Nephron (organoid): ENCODE results near the gene LMTK2.

ENCODE experiments used
- H3K27ac Mint-ChIP-seq, 3 experiments: 2 replicates each; pipeline ENCODE4 v1.8.0; 2020; ENCODE audit warnings: mixed read lengths in 3 of 3, mild to moderate bottlenecking in 2 of 3, moderate library complexity in 1 of 3
- H3K27me3 Mint-ChIP-seq: 2 replicates; pipeline ENCODE4 v1.8.0; 2021; ENCODE audit warnings: low read depth, mild to moderate bottlenecking, moderate library complexity, mixed read lengths
- H3K36me3 Mint-ChIP-seq: 2 replicates; pipeline ENCODE4 v1.8.0; 2020; ENCODE audit warnings: low read depth, mixed read lengths
- H3K4me1 Mint-ChIP-seq: 2 replicates; pipeline ENCODE4 v1.8.0; 2020; ENCODE audit warnings: mixed read lengths
- H3K4me3 Mint-ChIP-seq, 3 experiments: 2 replicates each; pipeline ENCODE4 v1.8.0; 2020; ENCODE audit warnings: mild to moderate bottlenecking in 3 of 3, mixed read lengths in 3 of 3, moderate library complexity in 2 of 3
- H3K9me3 Mint-ChIP-seq: 2 replicates; pipeline ENCODE4 v1.8.0; 2020; ENCODE audit warnings: mixed read lengths
- TF ChIP-seq, protein P1 (sequence below), 3 experiments: fragments of 200-600 bp; sonication (generic); IDR thresholded peaks; one replicate each; pipeline ENCODE4 v1.5.0; 2021; ENCODE audit warnings: antibody characterized with exemption in 3 of 3; ENCODE audit not compliant: unreplicated experiment in 3 of 3

Gene LMTK2

GRCh38 chr7:98205162-98205845, 98.6 kb downstream of the LMTK2 start:
- no peak overlapping the region for H3K27ac Mint-ChIP-seq
- peaks cover 45% of the 10 kb centered on the region for H3K36me3 Mint-ChIP-seq
- H3K4me3 Mint-ChIP-seq = no peak overlapping the region
- H3K27me3 Mint-ChIP-seq = peaks cover 4% of the 10 kb centered on the region
- no peaks in the 10 kb centered on the region for H3K9me3 Mint-ChIP-seq
- no peaks in the 10 kb centered on the region for H3K4me1 Mint-ChIP-seq
- TF ChIP-seq, protein P1, sequence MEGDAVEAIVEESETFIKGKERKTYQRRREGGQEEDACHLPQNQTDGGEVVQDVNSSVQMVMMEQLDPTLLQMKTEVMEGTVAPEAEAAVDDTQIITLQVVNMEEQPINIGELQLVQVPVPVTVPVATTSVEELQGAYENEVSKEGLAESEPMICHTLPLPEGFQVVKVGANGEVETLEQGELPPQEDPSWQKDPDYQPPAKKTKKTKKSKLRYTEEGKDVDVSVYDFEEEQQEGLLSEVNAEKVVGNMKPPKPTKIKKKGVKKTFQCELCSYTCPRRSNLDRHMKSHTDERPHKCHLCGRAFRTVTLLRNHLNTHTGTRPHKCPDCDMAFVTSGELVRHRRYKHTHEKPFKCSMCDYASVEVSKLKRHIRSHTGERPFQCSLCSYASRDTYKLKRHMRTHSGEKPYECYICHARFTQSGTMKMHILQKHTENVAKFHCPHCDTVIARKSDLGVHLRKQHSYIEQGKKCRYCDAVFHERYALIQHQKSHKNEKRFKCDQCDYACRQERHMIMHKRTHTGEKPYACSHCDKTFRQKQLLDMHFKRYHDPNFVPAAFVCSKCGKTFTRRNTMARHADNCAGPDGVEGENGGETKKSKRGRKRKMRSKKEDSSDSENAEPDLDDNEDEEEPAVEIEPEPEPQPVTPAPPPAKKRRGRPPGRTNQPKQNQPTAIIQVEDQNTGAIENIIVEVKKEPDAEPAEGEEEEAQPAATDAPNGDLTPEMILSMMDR (IDR thresholded peaks at IDR 0.05; ENCODE audit: unreplicated experiment in 3 of 3) = no peak

DNA sequence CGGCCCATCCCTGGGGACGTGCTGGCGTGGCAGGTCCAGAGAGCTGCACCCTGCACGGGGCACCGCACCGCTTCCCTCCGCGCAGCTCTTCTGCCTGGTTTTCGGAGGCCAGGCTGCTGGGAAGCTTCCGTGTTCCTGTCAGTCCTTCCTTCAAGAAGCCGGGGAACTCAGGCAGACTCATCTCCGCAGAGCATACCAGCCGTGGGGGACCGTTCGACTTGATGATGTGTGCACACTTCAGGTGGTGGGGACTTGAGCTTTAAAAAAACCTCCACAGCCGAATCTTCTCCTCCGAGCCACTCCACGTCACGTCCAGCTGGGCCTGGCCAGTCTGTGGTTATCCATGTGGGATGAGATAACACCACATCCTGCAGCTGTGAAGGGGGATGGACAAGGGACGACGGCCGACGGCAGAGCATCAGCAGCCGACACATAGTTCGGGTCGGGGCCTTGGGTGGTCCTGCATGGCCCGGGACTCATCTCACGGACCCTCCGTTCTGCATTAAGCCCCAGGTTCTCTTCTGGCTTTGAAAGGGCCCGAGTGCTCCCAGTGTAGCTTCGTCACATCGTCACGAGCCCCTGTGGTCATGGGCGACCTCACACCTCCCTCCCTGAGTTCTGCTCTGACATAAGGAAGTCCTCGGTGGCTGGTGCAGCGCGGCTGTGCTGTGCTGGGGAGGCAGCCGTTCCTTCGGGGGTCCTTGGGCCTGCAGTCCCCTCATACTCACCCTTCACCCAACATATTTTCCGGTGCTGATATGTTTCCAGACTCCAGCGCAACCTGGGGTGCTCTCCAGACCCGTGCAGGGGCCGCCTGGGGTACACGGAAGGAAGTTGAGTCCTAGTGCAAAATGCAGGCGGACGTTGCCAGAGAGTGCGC, 100.0 kb downstream of the LMTK2 start:
- Mint-ChIP-seq H3K4me3 (no peak overlapping the region), H3K27ac (no peak overlapping the region), H3K4me1 (no peaks in the 10 kb centered on the region), H3K36me3 (peaks cover 35% of the 10 kb centered on the region), H3K27me3 (peaks cover 4% of the 10 kb centered on the region), H3K9me3 (no peaks in the 10 kb centered on the region)
- TF ChIP-seq, protein P1 (IDR thresholded peaks at IDR 0.05; ENCODE audit: unreplicated experiment in 3 of 3) = no peak

GRCh38 chr7:98209166-98209920, 102.7 kb downstream of the LMTK2 start:
- peaks cover 4% of the 10 kb centered on the region for H3K27me3 Mint-ChIP-seq
- TF ChIP-seq, protein P1 (IDR thresholded peaks at IDR 0.05; ENCODE audit: unreplicated experiment in 3 of 3) = no peak

GRCh38 chr7:98210513-98211220, 104.0 kb downstream of the LMTK2 start:
- TF ChIP-seq, protein P1 (IDR thresholded peaks at IDR 0.05; ENCODE audit: unreplicated experiment in 3 of 3) = no peak
- H3K36me3 Mint-ChIP-seq = peaks cover 19% of the 10 kb centered on the region
- H3K27me3 Mint-ChIP-seq = peaks cover 4% of the 10 kb centered on the region
- no peaks in the 10 kb centered on the region for H3K4me1 Mint-ChIP-seq
- H3K9me3 Mint-ChIP-seq = no peaks in the 10 kb centered on the region
- H3K27ac Mint-ChIP-seq = no peak overlapping the region
- H3K4me3 Mint-ChIP-seq = peak overlapping the region in 2 of 3 experiments; percentile 69 to 72

More at GRCh38 chr7:98209166-98209920, 102.7 kb downstream of the LMTK2 start:
- H3K4me1 Mint-ChIP-seq = no peaks in the 10 kb centered on the region
- peak overlapping the region; percentile 66 to 72 (median 69) for H3K4me3 Mint-ChIP-seq
- H3K27ac Mint-ChIP-seq = no peak overlapping the region
- H3K9me3 Mint-ChIP-seq = no peaks in the 10 kb centered on the region
- peaks cover 24% of the 10 kb centered on the region for H3K36me3 Mint-ChIP-seq

GRCh38 chr7:98211221-98211675, 104.6 kb downstream of the LMTK2 start, which contains the start of gene BHLHA15:
Gene BHLHA15 (plus strand): TSS chr7:98211439. CDS start chr7:98212310, 871 bp downstream.
- Mint-ChIP-seq H3K4me1 (no peaks in the 10 kb centered on the region), H3K4me3 (peak within 1 kb of the TSS; percentile 54 to 72 (median 69)), H3K36me3 (peaks cover 15% of the 10 kb centered on the region), H3K27ac (no peak within 1 kb of the TSS), H3K9me3 (no peaks in the 10 kb centered on the region), H3K27me3 (peaks cover 4% of the 10 kb centered on the region)
- TF ChIP-seq, protein P1 (IDR thresholded peaks at IDR 0.05; ENCODE audit: unreplicated experiment in 3 of 3) = no peak
